ENCODE results near the gene KCNA2.

DNA sequence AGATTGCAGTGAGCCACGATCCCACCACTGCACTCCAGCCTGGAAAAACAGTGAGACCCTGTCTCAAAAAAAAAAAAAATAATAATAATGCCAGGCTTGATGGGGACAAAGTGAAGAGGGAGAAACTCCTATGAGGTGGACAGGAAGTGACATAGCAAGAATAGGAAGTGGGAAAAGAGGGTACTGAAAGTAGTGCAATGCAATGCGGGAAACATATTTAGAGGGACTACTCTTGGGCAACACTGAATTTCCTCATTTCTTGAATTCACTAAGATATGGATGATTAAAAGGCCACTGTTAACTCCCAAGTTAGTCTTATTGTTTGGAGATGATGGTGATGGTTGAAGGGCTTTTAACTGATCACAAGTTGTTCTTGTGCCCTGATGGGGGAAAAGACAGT is 21.6 kb upstream of the KCNA2 start:
- no peak for TF ChIP-seq ZNF707 (tag by site-specific recombination; IDR thresholded peaks at IDR 0.05)
- TF ChIP-seq, protein P1, sequence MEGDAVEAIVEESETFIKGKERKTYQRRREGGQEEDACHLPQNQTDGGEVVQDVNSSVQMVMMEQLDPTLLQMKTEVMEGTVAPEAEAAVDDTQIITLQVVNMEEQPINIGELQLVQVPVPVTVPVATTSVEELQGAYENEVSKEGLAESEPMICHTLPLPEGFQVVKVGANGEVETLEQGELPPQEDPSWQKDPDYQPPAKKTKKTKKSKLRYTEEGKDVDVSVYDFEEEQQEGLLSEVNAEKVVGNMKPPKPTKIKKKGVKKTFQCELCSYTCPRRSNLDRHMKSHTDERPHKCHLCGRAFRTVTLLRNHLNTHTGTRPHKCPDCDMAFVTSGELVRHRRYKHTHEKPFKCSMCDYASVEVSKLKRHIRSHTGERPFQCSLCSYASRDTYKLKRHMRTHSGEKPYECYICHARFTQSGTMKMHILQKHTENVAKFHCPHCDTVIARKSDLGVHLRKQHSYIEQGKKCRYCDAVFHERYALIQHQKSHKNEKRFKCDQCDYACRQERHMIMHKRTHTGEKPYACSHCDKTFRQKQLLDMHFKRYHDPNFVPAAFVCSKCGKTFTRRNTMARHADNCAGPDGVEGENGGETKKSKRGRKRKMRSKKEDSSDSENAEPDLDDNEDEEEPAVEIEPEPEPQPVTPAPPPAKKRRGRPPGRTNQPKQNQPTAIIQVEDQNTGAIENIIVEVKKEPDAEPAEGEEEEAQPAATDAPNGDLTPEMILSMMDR (tag by site-specific recombination; IDR thresholded peaks at IDR 0.05) = no peak
- TF ChIP-seq, protein P2, sequence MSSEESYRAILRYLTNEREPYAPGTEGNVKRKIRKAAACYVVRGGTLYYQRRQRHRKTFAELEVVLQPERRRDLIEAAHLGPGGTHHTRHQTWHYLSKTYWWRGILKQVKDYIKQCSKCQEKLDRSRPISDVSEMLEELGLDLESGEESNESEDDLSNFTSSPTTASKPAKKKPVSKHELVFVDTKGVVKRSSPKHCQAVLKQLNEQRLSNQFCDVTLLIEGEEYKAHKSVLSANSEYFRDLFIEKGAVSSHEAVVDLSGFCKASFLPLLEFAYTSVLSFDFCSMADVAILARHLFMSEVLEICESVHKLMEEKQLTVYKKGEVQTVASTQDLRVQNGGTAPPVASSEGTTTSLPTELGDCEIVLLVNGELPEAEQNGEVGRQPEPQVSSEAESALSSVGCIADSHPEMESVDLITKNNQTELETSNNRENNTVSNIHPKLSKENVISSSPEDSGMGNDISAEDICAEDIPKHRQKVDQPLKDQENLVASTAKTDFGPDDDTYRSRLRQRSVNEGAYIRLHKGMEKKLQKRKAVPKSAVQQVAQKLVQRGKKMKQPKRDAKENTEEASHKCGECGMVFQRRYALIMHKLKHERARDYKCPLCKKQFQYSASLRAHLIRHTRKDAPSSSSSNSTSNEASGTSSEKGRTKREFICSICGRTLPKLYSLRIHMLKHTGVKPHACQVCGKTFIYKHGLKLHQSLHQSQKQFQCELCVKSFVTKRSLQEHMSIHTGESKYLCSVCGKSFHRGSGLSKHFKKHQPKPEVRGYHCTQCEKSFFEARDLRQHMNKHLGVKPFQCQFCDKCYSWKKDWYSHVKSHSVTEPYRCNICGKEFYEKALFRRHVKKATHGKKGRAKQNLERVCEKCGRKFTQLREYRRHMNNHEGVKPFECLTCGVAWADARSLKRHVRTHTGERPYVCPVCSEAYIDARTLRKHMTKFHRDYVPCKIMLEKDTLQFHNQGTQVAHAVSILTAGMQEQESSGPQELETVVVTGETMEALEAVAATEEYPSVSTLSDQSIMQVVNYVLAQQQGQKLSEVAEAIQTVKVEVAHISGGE (tag by site-specific recombination; conservative IDR thresholded peaks at IDR 0.05; ENCODE audit: low read depth) = no peak
- TF ChIP-seq TCF7L2 (IDR thresholded peaks at IDR 0.05; ENCODE audit: borderline replicate concordance, low read depth, low read length) = no peak
- TF ChIP-seq, protein P3, sequence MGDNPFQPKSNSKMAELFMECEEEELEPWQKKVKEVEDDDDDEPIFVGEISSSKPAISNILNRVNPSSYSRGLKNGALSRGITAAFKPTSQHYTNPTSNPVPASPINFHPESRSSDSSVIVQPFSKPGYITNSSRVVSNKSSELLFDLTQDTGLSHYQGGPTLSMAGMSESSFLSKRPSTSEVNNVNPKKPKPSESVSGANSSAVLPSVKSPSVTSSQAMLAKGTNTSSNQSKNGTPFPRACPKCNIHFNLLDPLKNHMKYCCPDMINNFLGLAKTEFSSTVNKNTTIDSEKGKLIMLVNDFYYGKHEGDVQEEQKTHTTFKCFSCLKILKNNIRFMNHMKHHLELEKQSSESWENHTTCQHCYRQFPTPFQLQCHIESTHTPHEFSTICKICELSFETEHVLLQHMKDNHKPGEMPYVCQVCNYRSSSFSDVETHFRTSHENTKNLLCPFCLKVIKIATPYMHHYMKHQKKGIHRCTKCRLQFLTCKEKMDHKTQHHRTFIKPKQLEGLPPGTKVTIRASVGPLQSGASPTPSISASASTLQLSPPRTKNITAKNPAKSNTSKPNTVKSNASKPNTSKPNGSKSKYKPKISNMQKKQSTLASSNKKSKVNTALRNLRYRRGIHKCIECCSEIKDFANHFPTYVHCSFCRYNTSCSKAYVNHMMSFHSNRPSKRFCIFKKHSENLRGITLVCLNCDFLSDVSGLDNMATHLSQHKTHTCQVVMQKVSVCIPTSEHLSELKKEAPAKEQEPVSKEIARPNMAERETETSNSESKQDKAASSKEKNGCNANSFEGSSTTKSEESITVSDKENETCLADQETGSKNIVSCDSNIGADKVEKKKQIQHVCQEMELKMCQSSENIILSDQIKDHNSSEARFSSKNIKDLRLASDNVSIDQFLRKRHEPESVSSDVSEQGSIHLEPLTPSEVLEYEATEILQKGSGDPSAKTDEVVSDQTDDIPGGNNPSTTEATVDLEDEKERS (tag by site-specific recombination; IDR thresholded peaks at IDR 0.05) = no peak
- TF ChIP-seq ZNF416 (tag by site-specific recombination; IDR thresholded peaks at IDR 0.05) = no peak
- no peak for TF ChIP-seq ZNF274 (IDR thresholded peaks at IDR 0.05; ENCODE audit: low read length)
- no peak for TF ChIP-seq ZNF274 (tag by site-specific recombination; IDR thresholded peaks at IDR 0.05; ENCODE audit: borderline replicate concordance)
- no peak for TF ChIP-seq ZNF121 (tag by site-specific recombination; IDR thresholded peaks at IDR 0.05)
